Activated T-cell treated with anti-CD3 and anti-CD28 coated beads, Interleukin-2, amount 50 U/mL, for 24 hours (primary cell): Measurements from ENCODE around the gene OPN3.

Source experiments
- DNase-seq: peaks from one replicate; pipeline ENCODE4 v3.0.0-alpha.2; 2020
- H3K27ac Mint-ChIP-seq: 2 replicates; pipeline ENCODE4 v1.8.0; 2020; ENCODE audit warnings: mild to moderate bottlenecking, mixed read lengths
- H3K27me3 Mint-ChIP-seq: 2 replicates; pipeline ENCODE4 v1.8.0; 2020; ENCODE audit warnings: mixed read lengths
- H3K36me3 Mint-ChIP-seq: 2 replicates; pipeline ENCODE4 v1.8.0; 2020; ENCODE audit warnings: low read depth, mixed read lengths
- H3K4me1 Mint-ChIP-seq: 2 replicates; pipeline ENCODE4 v1.8.0; 2020; ENCODE audit warnings: low read depth, mixed read lengths
- H3K4me3 Mint-ChIP-seq: 2 replicates; pipeline ENCODE4 v1.8.0; 2020; ENCODE audit warnings: mild to moderate bottlenecking, moderate library complexity, mixed read lengths
- H3K9me3 Mint-ChIP-seq: 2 replicates; pipeline ENCODE4 v1.8.0; 2020; ENCODE audit warnings: mixed read lengths

Gene OPN3

GRCh38 chr1:241598249-241598648 lies 41.9 kb downstream of the OPN3 start:
- Mint-ChIP-seq H3K4me1 (peaks cover 9% of the 10 kb centered on the region), H3K27ac (no peak overlapping the region), H3K27me3 (no peaks in the 10 kb centered on the region), H3K36me3 (peaks cover 28% of the 10 kb centered on the region), H3K4me3 (no peak overlapping the region), H3K9me3 (no peaks in the 10 kb centered on the region)
- DNase-seq = no peak

DNA sequence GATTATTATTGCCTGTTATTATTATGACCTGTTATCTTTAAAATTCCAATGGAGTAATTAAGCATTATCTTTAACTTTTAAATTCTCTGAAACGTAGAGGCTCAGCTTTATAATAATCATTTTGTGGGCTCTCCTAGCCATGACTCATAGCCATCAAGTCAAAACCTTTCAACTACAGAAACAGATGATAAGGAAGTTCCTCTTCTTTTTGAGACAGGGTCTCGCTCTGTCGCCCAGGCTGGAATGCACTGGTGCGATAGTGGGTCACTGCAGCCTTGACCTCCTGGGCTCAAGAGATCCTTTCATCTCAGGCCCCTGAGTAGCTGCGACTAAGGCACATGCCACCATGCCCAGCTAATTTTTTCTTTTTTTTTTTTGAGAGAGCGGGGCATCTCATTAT lies 43.5 kb downstream of the OPN3 start:
- no peak for DNase-seq
- Mint-ChIP-seq H3K4me1 (peaks cover 24% of the 10 kb centered on the region), H3K4me3 (no peak overlapping the region), H3K27me3 (no peaks in the 10 kb centered on the region), H3K9me3 (no peaks in the 10 kb centered on the region), H3K36me3 (peaks cover 26% of the 10 kb centered on the region), H3K27ac (no peak overlapping the region)

- H3K36me3 Mint-ChIP-seq = peaks cover 23% of the 10 kb centered on the region
- no peak overlapping the region for H3K4me3 Mint-ChIP-seq
- no peaks in the 10 kb centered on the region for H3K27me3 Mint-ChIP-seq
- H3K27ac Mint-ChIP-seq = peak overlapping the region; percentile 87
- peaks cover 30% of the 10 kb centered on the region for H3K4me1 Mint-ChIP-seq
- H3K9me3 Mint-ChIP-seq = no peaks in the 10 kb centered on the region
- no peak for DNase-seq
Observed at GRCh38 chr1:241593186-241593585, 47.0 kb downstream of the OPN3 start.

GRCh38 chr1:241592273-241592958 lies 47.8 kb downstream of the OPN3 start:
- DNase-seq = no peak

GRCh38 chr1:241591736-241592135 lies 48.4 kb downstream of the OPN3 start:
- Mint-ChIP-seq H3K4me3 (no peak overlapping the region), H3K9me3 (no peaks in the 10 kb centered on the region), H3K36me3 (peaks cover 18% of the 10 kb centered on the region), H3K27me3 (no peaks in the 10 kb centered on the region), H3K4me1 (peaks cover 30% of the 10 kb centered on the region), H3K27ac (peak overlapping the region; percentile 87)
- DNase-seq = no peak

More at GRCh38 chr1:241592273-241592958, 47.8 kb downstream of the OPN3 start:
- Mint-ChIP-seq H3K36me3 (peaks cover 22% of the 10 kb centered on the region), H3K9me3 (no peaks in the 10 kb centered on the region), H3K4me1 (peaks cover 30% of the 10 kb centered on the region), H3K27ac (peak overlapping the region; percentile 87), H3K4me3 (no peak overlapping the region), H3K27me3 (no peaks in the 10 kb centered on the region)

DNA sequence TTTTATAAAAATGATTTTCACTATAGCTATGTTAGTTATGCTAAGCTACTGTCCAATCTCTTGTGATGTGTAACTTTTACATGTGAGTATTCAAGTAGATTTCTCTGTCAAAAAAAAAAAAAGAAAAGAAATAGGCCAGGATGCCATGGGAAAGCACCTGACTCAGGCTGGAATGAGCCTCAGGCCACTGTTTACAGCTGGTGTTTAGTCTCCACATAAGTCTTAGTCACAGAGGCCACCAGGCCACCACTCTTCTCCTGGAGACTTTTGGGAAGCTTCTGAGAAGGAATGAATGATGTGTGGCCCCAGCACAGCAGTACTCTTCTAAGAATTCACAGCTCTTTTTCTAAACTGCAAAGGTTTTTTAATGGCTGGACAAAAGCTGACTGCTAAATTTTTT lies 48.9 kb downstream of the OPN3 start:
- peaks cover 30% of the 10 kb centered on the region for H3K4me1 Mint-ChIP-seq
- DNase-seq = no peak
- peak overlapping the region; percentile 87 for H3K27ac Mint-ChIP-seq
- H3K4me3 Mint-ChIP-seq = no peak overlapping the region
- H3K36me3 Mint-ChIP-seq = peaks cover 17% of the 10 kb centered on the region
- no peaks in the 10 kb centered on the region for H3K27me3 Mint-ChIP-seq
- H3K9me3 Mint-ChIP-seq = no peaks in the 10 kb centered on the region

- Mint-ChIP-seq H3K27me3 (no peaks in the 10 kb centered on the region), H3K36me3 (peaks cover 13% of the 10 kb centered on the region), H3K9me3 (no peaks in the 10 kb centered on the region), H3K4me1 (peaks cover 30% of the 10 kb centered on the region), H3K27ac (peak overlapping the region; percentile 18), H3K4me3 (no peak overlapping the region)
- no peak for DNase-seq
Observed at GRCh38 chr1:241590719-241591118, 49.5 kb downstream of the OPN3 start.

DNA sequence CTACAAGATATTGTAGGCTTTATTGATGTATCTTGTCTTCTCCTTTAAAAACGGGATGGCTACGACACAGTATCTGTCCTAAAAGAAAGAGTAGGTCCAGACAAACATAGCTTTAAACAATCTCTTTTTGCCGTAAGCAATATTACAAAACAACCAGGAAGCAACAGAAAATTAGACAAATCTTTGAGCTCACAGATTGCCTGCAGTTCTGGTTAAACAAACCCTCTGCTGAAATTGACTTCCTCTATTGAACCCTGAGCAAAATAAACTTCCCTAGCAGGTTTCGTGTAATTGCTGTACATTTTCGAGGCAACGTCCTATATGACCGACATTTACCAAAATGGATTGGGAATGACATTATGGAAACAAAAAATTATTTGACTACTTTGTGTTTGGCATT lies 50.6 kb downstream of the OPN3 start:
- DNase-seq = no peak
- Mint-ChIP-seq H3K9me3 (no peaks in the 10 kb centered on the region), H3K27me3 (no peaks in the 10 kb centered on the region), H3K27ac (no peak overlapping the region), H3K4me1 (peaks cover 30% of the 10 kb centered on the region), H3K4me3 (no peak overlapping the region), H3K36me3 (peaks cover 7% of the 10 kb centered on the region)

- Mint-ChIP-seq H3K4me3 (no peak overlapping the region), H3K9me3 (no peaks in the 10 kb centered on the region), H3K27me3 (no peaks in the 10 kb centered on the region), H3K36me3 (no peaks in the 10 kb centered on the region), H3K27ac (no peak overlapping the region), H3K4me1 (peaks cover 13% of the 10 kb centered on the region)
- DNase-seq = no peak
Observed at GRCh38 chr1:241586905-241587512, 53.2 kb downstream of the OPN3 start.

GRCh38 chr1:241582921-241583321 lies 57.2 kb downstream of the OPN3 start:
- H3K4me1 Mint-ChIP-seq = no peaks in the 10 kb centered on the region
- no peak overlapping the region for H3K4me3 Mint-ChIP-seq
- no peaks in the 10 kb centered on the region for H3K9me3 Mint-ChIP-seq
- H3K27me3 Mint-ChIP-seq = peaks cover 17% of the 10 kb centered on the region
- H3K36me3 Mint-ChIP-seq = no peaks in the 10 kb centered on the region
- H3K27ac Mint-ChIP-seq = no peak overlapping the region
- DNase-seq = no peak

- peaks cover 14% of the 10 kb centered on the region for H3K9me3 Mint-ChIP-seq
- H3K4me1 Mint-ChIP-seq = no peaks in the 10 kb centered on the region
- no peaks in the 10 kb centered on the region for H3K36me3 Mint-ChIP-seq
- peaks cover 34% of the 10 kb centered on the region for H3K27me3 Mint-ChIP-seq
- H3K4me3 Mint-ChIP-seq = no peak overlapping the region
- H3K27ac Mint-ChIP-seq = no peak overlapping the region
- no peak for DNase-seq
Observed at GRCh38 chr1:241579434-241579833, 60.7 kb downstream of the OPN3 start.

GRCh38 chr1:241574154-241574553 lies 66.0 kb downstream of the OPN3 start:
- Mint-ChIP-seq H3K27ac (no peak overlapping the region), H3K9me3 (peaks cover 14% of the 10 kb centered on the region), H3K4me3 (no peak overlapping the region), H3K36me3 (no peaks in the 10 kb centered on the region), H3K27me3 (peaks cover 35% of the 10 kb centered on the region), H3K4me1 (no peaks in the 10 kb centered on the region)
- DNase-seq = no peak

- Mint-ChIP-seq H3K4me3 (no peak overlapping the region), H3K27ac (no peak overlapping the region), H3K9me3 (no peaks in the 10 kb centered on the region), H3K27me3 (peaks cover 13% of the 10 kb centered on the region), H3K4me1 (no peaks in the 10 kb centered on the region), H3K36me3 (no peaks in the 10 kb centered on the region)
- no peak for DNase-seq
Observed at GRCh38 chr1:241569848-241570247, 70.3 kb downstream of the OPN3 start.

GRCh38 chr1:241560849-241561187 lies 79.4 kb downstream of the OPN3 start:
- Mint-ChIP-seq H3K4me3 (no peak overlapping the region), H3K27ac (no peak overlapping the region), H3K9me3 (no peaks in the 10 kb centered on the region), H3K27me3 (peaks cover 5% of the 10 kb centered on the region), H3K36me3 (no peaks in the 10 kb centered on the region), H3K4me1 (no peaks in the 10 kb centered on the region)
- DNase-seq = no peak

- DNase-seq = no peak
- Mint-ChIP-seq H3K4me3 (no peak overlapping the region), H3K27ac (no peak overlapping the region), H3K9me3 (no peaks in the 10 kb centered on the region), H3K36me3 (no peaks in the 10 kb centered on the region), H3K4me1 (no peaks in the 10 kb centered on the region), H3K27me3 (peaks cover 5% of the 10 kb centered on the region)
Observed at GRCh38 chr1:241560146-241560848, 79.9 kb downstream of the OPN3 start.
